Measurements from ENCODE around the gene NDFIP1.

GRCh38 chr5:142164315-142164714, 55.7 kb downstream of the NDFIP1 start:
- TF ChIP-seq, protein P1, sequence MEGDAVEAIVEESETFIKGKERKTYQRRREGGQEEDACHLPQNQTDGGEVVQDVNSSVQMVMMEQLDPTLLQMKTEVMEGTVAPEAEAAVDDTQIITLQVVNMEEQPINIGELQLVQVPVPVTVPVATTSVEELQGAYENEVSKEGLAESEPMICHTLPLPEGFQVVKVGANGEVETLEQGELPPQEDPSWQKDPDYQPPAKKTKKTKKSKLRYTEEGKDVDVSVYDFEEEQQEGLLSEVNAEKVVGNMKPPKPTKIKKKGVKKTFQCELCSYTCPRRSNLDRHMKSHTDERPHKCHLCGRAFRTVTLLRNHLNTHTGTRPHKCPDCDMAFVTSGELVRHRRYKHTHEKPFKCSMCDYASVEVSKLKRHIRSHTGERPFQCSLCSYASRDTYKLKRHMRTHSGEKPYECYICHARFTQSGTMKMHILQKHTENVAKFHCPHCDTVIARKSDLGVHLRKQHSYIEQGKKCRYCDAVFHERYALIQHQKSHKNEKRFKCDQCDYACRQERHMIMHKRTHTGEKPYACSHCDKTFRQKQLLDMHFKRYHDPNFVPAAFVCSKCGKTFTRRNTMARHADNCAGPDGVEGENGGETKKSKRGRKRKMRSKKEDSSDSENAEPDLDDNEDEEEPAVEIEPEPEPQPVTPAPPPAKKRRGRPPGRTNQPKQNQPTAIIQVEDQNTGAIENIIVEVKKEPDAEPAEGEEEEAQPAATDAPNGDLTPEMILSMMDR (conservative IDR thresholded peaks at IDR 0.05; ENCODE audit: low read depth, low read length), result no peak
- no peak for TF ChIP-seq EZH2 (IDR thresholded peaks at IDR 0.05; ENCODE audit: borderline replicate concordance, low read depth, low read length, poor library complexity, severe bottlenecking)
